ENCODE measurements around the gene REST. TPM values are rescaled to one million over a fixed set of nuclear protein-coding genes. Genes with fewer than 3 reads are reported as not detected.

The REST gene
- total RNA-seq, 2 donors from 2014 or later, result 88.2 to 92.2 TPM

DNA sequence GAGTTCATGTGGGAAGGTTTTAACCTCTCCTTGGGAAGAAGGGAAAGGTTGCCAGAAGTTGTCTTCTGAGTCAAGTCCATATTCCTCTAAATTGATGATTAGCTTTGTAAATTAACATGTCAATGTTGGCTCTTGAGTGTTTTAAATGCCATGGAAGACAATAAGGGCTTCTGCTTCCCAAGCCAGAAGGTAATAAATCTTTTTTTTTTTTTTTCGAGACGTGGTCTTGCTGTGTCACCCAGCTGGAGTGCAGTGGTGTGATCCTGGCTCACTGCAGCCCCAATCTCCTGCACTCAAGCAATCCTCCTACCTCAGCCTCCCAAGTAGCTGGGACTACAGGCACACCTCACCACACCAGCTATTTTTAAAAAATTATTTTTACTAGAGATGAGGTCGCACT lies 5.0 kb upstream of the REST start:
- H3K4me1 Mint-ChIP-seq, result peaks cover 20% of the 10 kb centered on the region
- DNase-seq, result no peak
- Histone ChIP-seq H3K27ac (ENCODE audit: low read depth, low read length) (no peak overlapping the region), H3K36me3 (ENCODE audit: control insufficient read depth, insufficient read depth, low read length) (no peaks in the 10 kb centered on the region), H3K9me3 (ENCODE audit: control insufficient read depth, low read length) (no peaks in the 10 kb centered on the region), H3K4me1 (ENCODE audit: control insufficient read depth, insufficient read depth, low read length) (peaks cover 4% of the 10 kb centered on the region), H3K9ac (ENCODE audit: extremely low read depth, low read length, poor library complexity, severe bottlenecking) (no peak overlapping the region), H3K4me3 (ENCODE audit: low read length) (no peak overlapping the region), H3K27me3 (ENCODE audit: control insufficient read depth, insufficient read depth, low read length, poor library complexity, severe bottlenecking) (no peaks in the 10 kb centered on the region)
- no peak overlapping the region for H3K27ac Mint-ChIP-seq
- H3K27me3 Mint-ChIP-seq (ENCODE audit: insufficient read depth), result peaks cover 7% of the 10 kb centered on the region
- no peaks in the 10 kb centered on the region for H3K9me3 Mint-ChIP-seq
- H3K36me3 Mint-ChIP-seq (ENCODE audit: low read depth), result no peaks in the 10 kb centered on the region
- TF ChIP-seq, protein P1, sequence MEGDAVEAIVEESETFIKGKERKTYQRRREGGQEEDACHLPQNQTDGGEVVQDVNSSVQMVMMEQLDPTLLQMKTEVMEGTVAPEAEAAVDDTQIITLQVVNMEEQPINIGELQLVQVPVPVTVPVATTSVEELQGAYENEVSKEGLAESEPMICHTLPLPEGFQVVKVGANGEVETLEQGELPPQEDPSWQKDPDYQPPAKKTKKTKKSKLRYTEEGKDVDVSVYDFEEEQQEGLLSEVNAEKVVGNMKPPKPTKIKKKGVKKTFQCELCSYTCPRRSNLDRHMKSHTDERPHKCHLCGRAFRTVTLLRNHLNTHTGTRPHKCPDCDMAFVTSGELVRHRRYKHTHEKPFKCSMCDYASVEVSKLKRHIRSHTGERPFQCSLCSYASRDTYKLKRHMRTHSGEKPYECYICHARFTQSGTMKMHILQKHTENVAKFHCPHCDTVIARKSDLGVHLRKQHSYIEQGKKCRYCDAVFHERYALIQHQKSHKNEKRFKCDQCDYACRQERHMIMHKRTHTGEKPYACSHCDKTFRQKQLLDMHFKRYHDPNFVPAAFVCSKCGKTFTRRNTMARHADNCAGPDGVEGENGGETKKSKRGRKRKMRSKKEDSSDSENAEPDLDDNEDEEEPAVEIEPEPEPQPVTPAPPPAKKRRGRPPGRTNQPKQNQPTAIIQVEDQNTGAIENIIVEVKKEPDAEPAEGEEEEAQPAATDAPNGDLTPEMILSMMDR (conservative IDR thresholded peaks at IDR 0.05), result no peak
- WGBS, 2 experiments (ENCODE audit: insufficient coverage in 1 of 2, insufficient read length in 1 of 2), result 86% methylated on average over 3 of the region's 3 CpGs; no CpG with 5 or more reads in 1 of the 2 experiments
- no peak overlapping the region for H3K4me3 Mint-ChIP-seq

DNA sequence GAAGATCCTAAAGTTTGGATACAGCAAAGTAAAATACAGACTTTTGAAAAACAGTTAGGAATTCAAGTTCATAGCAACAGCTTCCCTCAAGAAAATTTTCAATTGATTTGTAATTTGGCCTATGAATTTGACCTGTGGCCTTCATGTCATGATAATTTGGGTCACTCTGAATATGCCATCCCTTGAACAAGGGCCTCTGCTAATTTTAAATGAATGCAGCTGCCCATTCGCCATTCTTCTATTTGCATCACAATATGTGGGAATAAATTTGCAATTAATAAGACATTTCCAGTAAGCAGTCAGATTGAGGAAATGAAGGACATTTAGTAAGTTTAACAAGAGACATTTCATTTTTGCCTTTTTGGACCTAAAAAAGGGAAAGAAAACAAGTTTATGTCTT lies 1.9 kb upstream of the REST start:
- Mint-ChIP-seq H3K4me1 (peaks cover 21% of the 10 kb centered on the region), H3K27ac (no peak overlapping the region), H3K27me3 (ENCODE audit: insufficient read depth) (peaks cover 7% of the 10 kb centered on the region), H3K9me3 (no peaks in the 10 kb centered on the region), H3K36me3 (ENCODE audit: low read depth) (peaks cover 3% of the 10 kb centered on the region), H3K4me3 (no peak overlapping the region)
- TF ChIP-seq, protein P1 (conservative IDR thresholded peaks at IDR 0.05), result no peak
- DNase-seq, result no peak
- WGBS, 2 experiments (ENCODE audit: insufficient coverage in 1 of 2, insufficient read length in 1 of 2), result 82% methylated on average over 1 of the region's 1 CpG; no CpG with 5 or more reads in 1 of the 2 experiments
- Histone ChIP-seq H3K9me3 (ENCODE audit: control insufficient read depth, low read length) (no peaks in the 10 kb centered on the region), H3K27me3 (ENCODE audit: control insufficient read depth, insufficient read depth, low read length, poor library complexity, severe bottlenecking) (no peaks in the 10 kb centered on the region), H3K9ac (ENCODE audit: extremely low read depth, low read length, poor library complexity, severe bottlenecking) (no peak overlapping the region), H3K4me3 (ENCODE audit: low read length) (no peak overlapping the region), H3K36me3 (ENCODE audit: control insufficient read depth, insufficient read depth, low read length) (peaks cover under 1% of the 10 kb centered on the region), H3K4me1 (ENCODE audit: control insufficient read depth, insufficient read depth, low read length) (no peaks in the 10 kb centered on the region), H3K27ac (ENCODE audit: low read depth, low read length) (no peak overlapping the region)

DNA sequence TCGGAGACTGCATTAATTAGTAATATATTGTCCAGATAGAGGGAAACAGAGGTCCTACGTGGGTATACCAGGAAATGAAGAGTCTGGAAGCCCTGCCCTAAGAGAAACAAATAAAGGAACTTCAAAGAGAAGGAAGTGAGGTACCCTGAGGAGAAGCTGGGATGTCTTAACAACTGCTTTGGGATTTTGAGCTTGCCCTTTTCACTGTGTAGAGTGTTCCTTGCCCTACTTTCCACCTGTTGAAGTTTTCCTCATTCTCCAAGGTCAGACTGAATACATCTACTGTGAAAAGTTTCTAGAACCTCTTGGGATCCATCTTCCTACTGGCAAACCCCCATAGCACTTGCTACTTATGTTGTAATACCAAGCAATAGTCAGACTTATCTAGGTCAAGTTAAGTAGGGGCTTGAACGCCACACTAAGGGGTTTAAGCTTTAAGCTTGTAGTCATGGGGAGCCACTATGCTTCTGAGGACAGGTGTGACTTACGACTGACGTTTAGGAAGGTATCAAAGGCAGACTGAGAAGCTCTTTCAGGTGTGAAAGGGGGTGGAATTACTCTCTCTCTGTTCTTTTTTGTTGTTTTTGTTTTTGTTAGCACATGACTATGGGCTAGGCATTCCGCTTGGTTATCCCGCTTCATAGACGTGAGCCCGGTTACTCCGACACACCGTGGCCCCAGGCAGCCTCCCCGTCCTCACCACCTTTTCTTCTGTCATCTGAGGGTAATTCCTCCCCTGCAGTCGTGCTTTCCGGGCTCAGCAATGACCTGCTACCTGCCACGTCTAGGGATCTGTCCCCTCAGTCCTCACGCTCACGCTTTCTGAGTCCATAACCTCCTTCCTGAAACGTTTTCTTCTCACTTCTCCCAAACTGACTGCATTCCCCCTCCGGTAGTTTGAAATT lies 959 bp upstream of the REST start:
- WGBS, 2 experiments (ENCODE audit: insufficient coverage in 1 of 2, insufficient read length in 1 of 2), result 7 to 9% methylated on average over 8 to 19 of the region's 19 CpGs
- Mint-ChIP-seq H3K4me3 (peak overlapping the region; percentile 93), H3K36me3 (ENCODE audit: low read depth) (peaks cover 12% of the 10 kb centered on the region), H3K27ac (peak overlapping the region; percentile 90), H3K9me3 (no peaks in the 10 kb centered on the region), H3K27me3 (ENCODE audit: insufficient read depth) (peaks cover 7% of the 10 kb centered on the region), H3K4me1 (peaks cover 28% of the 10 kb centered on the region)
- no peaks in the 10 kb centered on the region for H3K9me3 ChIP-seq (ENCODE audit: control insufficient read depth, low read length)
- peak overlapping the region; percentile 83 for H3K4me3 ChIP-seq (ENCODE audit: low read length)
- TF ChIP-seq, protein P1 (conservative IDR thresholded peaks at IDR 0.05), result no peak
- peaks cover 10% of the 10 kb centered on the region for H3K36me3 ChIP-seq (ENCODE audit: control insufficient read depth, insufficient read depth, low read length)
- peak; percentile 83 for DNase-seq
- H3K27ac ChIP-seq (ENCODE audit: low read depth, low read length), result no peak overlapping the region
- peak overlapping the region; percentile 1 for H3K9ac ChIP-seq (ENCODE audit: extremely low read depth, low read length, poor library complexity, severe bottlenecking)
- no peaks in the 10 kb centered on the region for H3K4me1 ChIP-seq (ENCODE audit: control insufficient read depth, insufficient read depth, low read length)
- H3K27me3 ChIP-seq (ENCODE audit: control insufficient read depth, insufficient read depth, low read length, poor library complexity, severe bottlenecking), result no peaks in the 10 kb centered on the region

All from endodermal cell (in vitro differentiated cells).